GM12874 (cell line): ENCODE measurements around the gene AAGAB.

Experiments
- TF ChIP-seq, protein P1 (sequence below): IDR thresholded peaks from 2 replicates; pipeline ENCODE4 v1.5.1; 2011; ENCODE audit warnings: low read depth, mild to moderate bottlenecking, control low read depth, low read length, moderate library complexity; ENCODE audit not compliant: insufficient read depth

The AAGAB gene

GRCh38 chr15:67184208-67184925 lies 70.1 kb downstream of the AAGAB start:
- TF ChIP-seq, protein P1, sequence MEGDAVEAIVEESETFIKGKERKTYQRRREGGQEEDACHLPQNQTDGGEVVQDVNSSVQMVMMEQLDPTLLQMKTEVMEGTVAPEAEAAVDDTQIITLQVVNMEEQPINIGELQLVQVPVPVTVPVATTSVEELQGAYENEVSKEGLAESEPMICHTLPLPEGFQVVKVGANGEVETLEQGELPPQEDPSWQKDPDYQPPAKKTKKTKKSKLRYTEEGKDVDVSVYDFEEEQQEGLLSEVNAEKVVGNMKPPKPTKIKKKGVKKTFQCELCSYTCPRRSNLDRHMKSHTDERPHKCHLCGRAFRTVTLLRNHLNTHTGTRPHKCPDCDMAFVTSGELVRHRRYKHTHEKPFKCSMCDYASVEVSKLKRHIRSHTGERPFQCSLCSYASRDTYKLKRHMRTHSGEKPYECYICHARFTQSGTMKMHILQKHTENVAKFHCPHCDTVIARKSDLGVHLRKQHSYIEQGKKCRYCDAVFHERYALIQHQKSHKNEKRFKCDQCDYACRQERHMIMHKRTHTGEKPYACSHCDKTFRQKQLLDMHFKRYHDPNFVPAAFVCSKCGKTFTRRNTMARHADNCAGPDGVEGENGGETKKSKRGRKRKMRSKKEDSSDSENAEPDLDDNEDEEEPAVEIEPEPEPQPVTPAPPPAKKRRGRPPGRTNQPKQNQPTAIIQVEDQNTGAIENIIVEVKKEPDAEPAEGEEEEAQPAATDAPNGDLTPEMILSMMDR: no peak

GRCh38 chr15:67183443-67184169 lies 70.9 kb downstream of the AAGAB start:
- TF ChIP-seq, protein P1: no peak

GRCh38 chr15:67181221-67181639 lies 73.2 kb downstream of the AAGAB start:
- TF ChIP-seq, protein P1: no peak

DNA sequence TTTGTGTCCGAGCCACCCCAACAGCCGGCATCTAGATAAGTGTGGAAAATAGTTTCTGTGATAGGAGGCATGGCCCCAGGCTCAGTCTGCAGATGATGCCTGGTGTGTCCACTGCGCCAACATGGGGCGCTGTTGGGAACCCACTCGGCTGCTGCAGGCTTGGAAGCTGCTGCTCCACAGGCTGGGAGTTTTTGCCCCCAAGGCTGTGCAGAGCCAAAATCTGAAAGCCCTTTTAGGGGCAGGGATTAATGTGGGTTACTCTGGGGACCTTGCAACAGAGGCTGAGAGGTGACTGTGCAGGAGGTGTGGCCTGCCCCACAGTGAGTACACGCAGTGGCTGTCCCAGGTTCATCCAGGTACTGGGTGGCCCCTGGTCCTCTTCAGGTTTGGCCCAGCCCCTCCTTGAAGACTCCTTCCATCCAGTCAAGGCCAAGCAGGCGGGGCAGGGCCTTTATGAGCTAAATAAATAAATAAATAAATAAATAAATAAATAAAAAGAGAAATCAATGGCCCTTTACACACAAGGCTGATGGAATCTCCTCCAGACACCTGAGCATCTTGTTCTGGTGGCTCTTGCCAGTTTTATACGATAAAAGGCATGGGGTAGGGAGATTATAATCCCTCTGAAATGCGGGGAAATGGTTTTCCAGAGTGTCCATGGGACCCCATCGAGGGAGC lies 73.8 kb downstream of the AAGAB start:
- TF ChIP-seq, protein P1: no peak

- TF ChIP-seq, protein P1: no peak
Observed at GRCh38 chr15:67180035-67180434, 74.4 kb downstream of the AAGAB start.

- TF ChIP-seq, protein P1: no peak
Observed at GRCh38 chr15:67179411-67179995, 75.0 kb downstream of the AAGAB start.

- TF ChIP-seq, protein P1: no peak
Observed at GRCh38 chr15:67178569-67179210, 75.8 kb downstream of the AAGAB start.
